Measurements from ENCODE around the gene ITGB1.

Gene ITGB1

DNA sequence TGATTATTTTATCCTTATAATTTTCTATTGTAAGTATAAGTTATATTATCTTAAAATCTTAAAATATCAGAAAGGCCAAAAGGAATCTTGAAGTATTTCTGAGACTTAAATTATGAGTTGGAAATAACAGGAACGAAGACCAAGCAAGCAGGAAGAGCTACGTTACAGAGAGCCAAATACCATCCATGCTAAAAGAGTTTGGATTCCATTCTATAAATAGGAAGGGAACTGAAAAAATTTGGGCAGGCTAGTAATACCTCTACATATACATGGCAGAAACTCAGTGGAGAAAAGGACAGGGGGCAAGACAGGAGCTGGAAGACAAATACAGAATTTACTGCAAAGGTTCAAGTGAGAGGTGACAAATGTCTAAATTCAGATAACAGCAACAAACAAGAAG is 16.7 kb downstream of the ITGB1 start:
- Histone ChIP-seq H3K4me3 (ENCODE audit: low read length) (no peak overlapping the region), H3K4me1 (ENCODE audit: control insufficient read depth, low read length) (peaks cover 86% of the 10 kb centered on the region), H3K79me2 (ENCODE audit: control insufficient read depth, low read length) (peaks cover 100% of the 10 kb centered on the region), H3F3A (ENCODE audit: control insufficient read depth, insufficient read depth) (no peaks in the 10 kb centered on the region), H3K4me2 (ENCODE audit: low read length) (0 out of 2 replicates have a peak overlapping the region, but pooled peaks have one; percentile 15), H3K9me2 (replicated peaks; ENCODE audit: control insufficient read depth, low read length) (no peaks in the 10 kb centered on the region), H3K27ac (ENCODE audit: low read depth, low read length) (no peak overlapping the region), H3K9me3 (ENCODE audit: control insufficient read depth, insufficient read depth, low read length) (no peaks in the 10 kb centered on the region), H3K27me3 (ENCODE audit: control insufficient read depth, low read length) (no peaks in the 10 kb centered on the region), H4K20me1 (ENCODE audit: control insufficient read depth, insufficient read depth, low read depth, low read length) (peaks cover 47% of the 10 kb centered on the region), H3K36me3 (ENCODE audit: control insufficient read depth, low read length) (peaks cover 37% of the 10 kb centered on the region)
- TF ChIP-seq EZH2phosphoT487 (IDR thresholded peaks at IDR 0.05; ENCODE audit: borderline replicate concordance, low read length), result no peak
- TF ChIP-seq, protein P1, sequence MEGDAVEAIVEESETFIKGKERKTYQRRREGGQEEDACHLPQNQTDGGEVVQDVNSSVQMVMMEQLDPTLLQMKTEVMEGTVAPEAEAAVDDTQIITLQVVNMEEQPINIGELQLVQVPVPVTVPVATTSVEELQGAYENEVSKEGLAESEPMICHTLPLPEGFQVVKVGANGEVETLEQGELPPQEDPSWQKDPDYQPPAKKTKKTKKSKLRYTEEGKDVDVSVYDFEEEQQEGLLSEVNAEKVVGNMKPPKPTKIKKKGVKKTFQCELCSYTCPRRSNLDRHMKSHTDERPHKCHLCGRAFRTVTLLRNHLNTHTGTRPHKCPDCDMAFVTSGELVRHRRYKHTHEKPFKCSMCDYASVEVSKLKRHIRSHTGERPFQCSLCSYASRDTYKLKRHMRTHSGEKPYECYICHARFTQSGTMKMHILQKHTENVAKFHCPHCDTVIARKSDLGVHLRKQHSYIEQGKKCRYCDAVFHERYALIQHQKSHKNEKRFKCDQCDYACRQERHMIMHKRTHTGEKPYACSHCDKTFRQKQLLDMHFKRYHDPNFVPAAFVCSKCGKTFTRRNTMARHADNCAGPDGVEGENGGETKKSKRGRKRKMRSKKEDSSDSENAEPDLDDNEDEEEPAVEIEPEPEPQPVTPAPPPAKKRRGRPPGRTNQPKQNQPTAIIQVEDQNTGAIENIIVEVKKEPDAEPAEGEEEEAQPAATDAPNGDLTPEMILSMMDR (IDR thresholded peaks at IDR 0.05; ENCODE audit: low read depth, low read length, poor library complexity, severe bottlenecking), result no peak

DNA sequence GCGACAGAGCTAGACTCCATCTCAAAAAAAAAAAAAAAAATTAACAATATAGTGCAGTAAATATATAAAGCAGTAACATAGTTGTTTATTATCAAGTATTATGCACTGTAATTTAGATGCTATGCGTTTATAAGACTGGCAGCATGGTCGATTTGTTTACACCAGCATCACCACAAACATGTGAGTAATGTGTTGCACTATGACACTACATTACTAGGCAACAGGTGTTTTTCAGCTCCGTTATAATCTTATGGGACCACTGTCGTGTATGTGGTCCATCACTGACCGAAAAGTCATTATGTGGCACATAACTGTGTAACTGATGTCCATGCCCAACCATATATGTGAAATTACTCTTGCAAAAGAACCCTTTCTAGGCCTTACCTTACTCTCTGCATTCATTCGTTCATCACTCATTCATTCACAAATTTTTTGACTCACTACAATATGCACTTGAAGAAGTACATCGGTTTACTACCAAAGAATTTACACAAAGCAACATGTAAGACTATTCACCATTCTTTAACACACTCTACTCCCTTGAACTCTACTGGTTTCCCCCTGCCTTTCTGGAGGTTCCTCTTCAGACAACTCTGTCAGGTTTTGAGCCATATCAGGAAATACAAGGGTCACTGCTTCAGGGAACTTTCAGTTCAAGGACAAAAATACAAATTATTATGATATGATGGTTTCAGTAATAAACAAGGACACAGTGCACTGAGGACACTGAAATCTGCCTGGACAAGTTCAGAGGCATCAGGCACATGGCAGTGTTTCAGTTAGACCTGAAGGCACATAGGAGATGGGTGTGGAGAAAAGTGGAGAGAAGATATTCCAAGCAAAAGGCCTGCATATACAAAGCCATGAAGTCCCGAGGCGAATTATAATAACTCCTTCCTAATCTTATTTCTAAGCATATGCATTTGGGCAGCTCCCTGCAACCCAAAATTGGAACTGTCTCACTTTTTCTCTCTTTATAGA is 17.4 kb downstream of the ITGB1 start:
- TF ChIP-seq, protein P1 (IDR thresholded peaks at IDR 0.05; ENCODE audit: low read depth, low read length, poor library complexity, severe bottlenecking), result no peak
- TF ChIP-seq EZH2phosphoT487 (IDR thresholded peaks at IDR 0.05; ENCODE audit: borderline replicate concordance, low read length), result no peak
- Histone ChIP-seq H3K27ac (ENCODE audit: low read depth, low read length) (no peak overlapping the region), H4K20me1 (ENCODE audit: control insufficient read depth, insufficient read depth, low read depth, low read length) (peaks cover 51% of the 10 kb centered on the region), H3K4me2 (ENCODE audit: low read length) (peak overlapping the region; percentile 33), H3K79me2 (ENCODE audit: control insufficient read depth, low read length) (peaks cover 100% of the 10 kb centered on the region), H3K36me3 (ENCODE audit: control insufficient read depth, low read length) (peaks cover 45% of the 10 kb centered on the region), H3K4me1 (ENCODE audit: control insufficient read depth, low read length) (peaks cover 78% of the 10 kb centered on the region), H3K27me3 (ENCODE audit: control insufficient read depth, low read length) (no peaks in the 10 kb centered on the region), H3F3A (ENCODE audit: control insufficient read depth, insufficient read depth) (no peaks in the 10 kb centered on the region), H3K9me2 (replicated peaks; ENCODE audit: control insufficient read depth, low read length) (no peaks in the 10 kb centered on the region), H3K4me3 (ENCODE audit: low read length) (no peak overlapping the region), H3K9me3 (ENCODE audit: control insufficient read depth, insufficient read depth, low read length) (no peaks in the 10 kb centered on the region)

DNA sequence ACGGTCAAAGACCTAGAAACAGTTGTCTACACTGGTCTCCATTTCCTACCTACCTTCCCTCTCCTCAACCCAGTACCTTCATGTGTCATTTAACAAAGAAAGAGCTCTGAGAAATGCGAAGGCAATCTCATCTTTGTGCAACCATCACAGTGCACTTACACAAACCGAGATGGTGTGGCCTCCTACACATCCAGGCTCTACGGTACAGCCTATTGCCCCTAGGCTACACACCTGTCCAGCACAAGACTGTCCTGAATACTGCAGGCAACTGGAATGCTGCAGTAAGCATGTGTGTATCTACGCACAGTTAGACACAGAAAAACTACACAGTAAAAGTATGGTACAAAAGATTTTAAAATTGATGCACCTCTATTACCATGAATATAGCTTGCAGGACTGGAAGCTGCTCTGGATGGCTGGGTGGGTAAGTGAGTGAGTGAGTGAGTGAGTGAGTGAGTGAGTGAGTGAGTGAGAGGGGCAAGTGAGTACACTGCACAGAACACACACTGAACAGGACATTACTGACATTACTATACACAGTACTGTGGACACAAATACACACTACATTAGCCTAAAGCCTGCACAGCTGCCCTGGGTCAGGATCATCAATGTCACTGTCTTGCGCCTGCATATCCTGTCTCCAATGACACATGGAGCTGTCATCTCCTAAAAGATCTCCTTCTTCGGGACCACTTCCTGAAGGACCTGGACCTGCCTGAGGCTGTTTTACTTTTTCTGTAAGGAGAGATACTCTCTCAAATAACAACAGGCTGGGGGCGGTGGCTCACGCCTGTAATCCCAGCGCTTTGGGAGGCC is 18.5 kb downstream of the ITGB1 start:
- Histone ChIP-seq H3F3A (ENCODE audit: control insufficient read depth, insufficient read depth) (no peaks in the 10 kb centered on the region), H3K27me3 (ENCODE audit: control insufficient read depth, low read length) (no peaks in the 10 kb centered on the region), H3K27ac (ENCODE audit: low read depth, low read length) (no peak overlapping the region), H3K4me1 (ENCODE audit: control insufficient read depth, low read length) (peaks cover 67% of the 10 kb centered on the region), H3K9me3 (ENCODE audit: control insufficient read depth, insufficient read depth, low read length) (no peaks in the 10 kb centered on the region), H3K9me2 (replicated peaks; ENCODE audit: control insufficient read depth, low read length) (no peaks in the 10 kb centered on the region), H4K20me1 (ENCODE audit: control insufficient read depth, insufficient read depth, low read depth, low read length) (peaks cover 52% of the 10 kb centered on the region), H3K4me2 (ENCODE audit: low read length) (peak overlapping the region; percentile 29), H3K4me3 (ENCODE audit: low read length) (no peak overlapping the region), H3K79me2 (ENCODE audit: control insufficient read depth, low read length) (peaks cover 100% of the 10 kb centered on the region), H3K36me3 (ENCODE audit: control insufficient read depth, low read length) (peaks cover 56% of the 10 kb centered on the region)
- TF ChIP-seq, protein P1 (IDR thresholded peaks at IDR 0.05; ENCODE audit: low read depth, low read length, poor library complexity, severe bottlenecking), result no peak
- no peak for TF ChIP-seq EZH2phosphoT487 (IDR thresholded peaks at IDR 0.05; ENCODE audit: borderline replicate concordance, low read length)

All from DOHH2 (cell line).